Endothelial cell of hepatic sinusoid (primary cell): ENCODE data around the gene MRTFB.
"Not testable (repeated sequence)": the region's sequence is repeated elsewhere in the genome, so short reads cannot be mapped to it uniquely, and the experiment has no call there.

Source experiments
- in situ Hi-C: cut with HindIII; loops from 2 replicates; pipeline ENCODE4 v1.10.0; 2017; ENCODE audit warnings: low sequenced_read_pairs

The MRTFB gene

DNA sequence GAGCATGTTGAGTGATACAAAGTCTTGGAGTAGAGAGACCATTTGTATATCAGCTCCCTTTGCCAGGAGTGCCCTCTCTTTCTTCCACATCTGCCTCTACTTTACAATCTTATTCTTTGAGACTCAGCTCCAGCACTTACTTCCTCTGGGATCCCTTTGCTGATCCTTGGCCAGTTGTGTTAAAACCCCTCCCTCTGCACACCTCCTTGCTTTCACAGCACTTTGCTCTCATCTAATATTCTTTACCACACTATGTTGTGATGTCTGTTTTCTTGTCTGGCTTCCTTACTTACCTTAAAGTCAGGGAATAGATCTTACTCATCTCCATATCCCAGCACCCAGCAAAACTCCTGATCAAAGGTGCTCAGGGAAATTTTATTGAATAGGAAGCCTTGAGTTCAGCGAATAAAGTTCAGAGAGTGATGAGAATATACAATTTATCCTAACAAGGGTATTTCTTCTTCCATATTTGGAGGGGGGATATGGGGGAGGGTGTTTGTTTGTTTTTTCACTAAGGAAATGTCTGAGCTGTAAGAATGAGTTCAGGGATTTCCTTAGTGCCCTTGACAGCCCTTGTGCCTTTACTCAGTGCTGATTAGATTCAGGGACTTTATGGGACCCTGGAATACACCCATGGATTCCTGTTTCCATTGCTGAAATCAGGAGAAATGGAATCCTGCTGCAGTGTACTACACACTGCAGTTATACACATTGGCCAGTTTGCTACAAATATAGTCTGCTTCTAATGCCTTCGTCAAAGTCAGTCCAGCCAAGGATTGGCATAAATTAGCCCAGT lies 32.0 kb downstream of the MRTFB start:
- in situ Hi-C loops = no loop called here

DNA sequence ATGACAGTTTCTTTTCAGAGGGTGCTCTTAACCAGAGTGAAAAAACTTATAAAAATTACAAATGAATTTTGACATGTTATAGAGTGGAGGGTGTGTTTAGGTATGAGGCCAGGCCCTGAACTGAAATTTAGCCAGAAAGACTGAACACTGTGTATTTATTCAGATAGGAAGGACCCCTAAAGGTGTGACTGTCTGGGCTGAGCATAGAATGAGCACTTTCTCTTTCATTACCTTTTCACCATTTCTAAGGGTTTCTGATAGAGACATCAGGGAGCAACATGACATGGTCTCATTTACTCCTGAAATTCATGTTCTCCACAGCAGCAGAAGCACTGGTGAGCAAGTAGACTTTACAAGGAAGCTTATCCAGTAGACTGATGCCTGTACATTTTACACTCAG lies 32.9 kb downstream of the MRTFB start:
- in situ Hi-C loops = no loop called here

GRCh38 chr16:14105760-14106375 lies 34.7 kb downstream of the MRTFB start:
- in situ Hi-C loops = no loop called here

DNA sequence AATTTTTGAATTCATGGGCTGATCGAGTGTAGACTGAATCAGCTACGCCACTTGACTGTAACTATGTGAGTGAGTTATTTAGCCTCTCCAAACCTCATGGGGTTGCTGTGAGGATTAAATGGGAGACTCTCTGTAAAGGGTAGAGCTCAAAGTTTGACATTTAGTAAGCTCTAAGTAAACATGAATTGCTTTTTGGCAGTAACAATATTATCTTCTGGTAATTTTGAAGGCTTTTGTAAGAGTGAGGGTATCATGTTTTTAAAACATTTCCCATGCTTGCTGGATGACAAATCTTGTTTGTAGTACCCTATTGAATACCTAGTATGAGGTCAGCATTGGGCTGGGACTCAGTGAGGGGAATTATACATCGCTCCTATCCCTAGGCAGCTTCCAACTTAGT lies 35.3 kb downstream of the MRTFB start:
- in situ Hi-C loops = no loop called here

DNA sequence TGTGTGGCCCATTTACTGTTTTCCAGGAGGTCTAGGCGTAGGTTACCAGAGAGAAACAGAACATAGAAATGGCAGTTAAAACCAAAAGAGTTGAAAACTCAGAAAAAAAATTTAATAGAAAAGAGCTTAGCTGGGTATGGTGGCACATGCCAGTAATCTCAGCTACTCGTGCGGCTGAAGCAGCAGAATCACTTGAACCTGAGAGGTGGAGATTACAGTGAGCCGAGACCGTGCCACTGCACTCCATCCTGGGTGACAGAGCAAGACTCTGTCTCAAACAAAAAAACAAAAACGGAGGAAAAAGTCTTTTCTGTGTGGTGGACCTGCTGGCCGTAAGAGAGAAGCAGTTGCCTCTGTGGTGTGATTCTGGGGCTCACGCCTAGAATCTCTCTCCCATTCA lies 35.8 kb downstream of the MRTFB start:
- in situ Hi-C loops = no loop called here

GRCh38 chr16:14109077-14109775 lies 38.1 kb downstream of the MRTFB start:
- in situ Hi-C loops = no loop called here

- in situ Hi-C loops = loop anchor here (5.0 kb wide), 3 partner anchors 48 to 102 kb away; no protein-coding TSS in a partner anchor
Observed at GRCh38 chr16:14109782-14110727, 38.9 kb downstream of the MRTFB start.

GRCh38 chr16:14110728-14111251 lies 39.7 kb downstream of the MRTFB start:
- in situ Hi-C loops = loop anchor here (5.0 kb wide), 3 partner anchors 48 to 102 kb away; no protein-coding TSS in a partner anchor

- in situ Hi-C loops = loop anchor here (5.0 kb wide), 3 partner anchors 50 to 100 kb away; no protein-coding TSS in a partner anchor
Observed at GRCh38 chr16:14111713-14112538, 40.8 kb downstream of the MRTFB start.

GRCh38 chr16:14112539-14112856 lies 41.4 kb downstream of the MRTFB start:
- in situ Hi-C loops = loop anchor here (5.0 kb wide), 3 partner anchors 50 to 100 kb away; no protein-coding TSS in a partner anchor

GRCh38 chr16:14113344-14113743 lies 42.2 kb downstream of the MRTFB start:
- in situ Hi-C loops = loop anchor here (5.0 kb wide), 3 partner anchors 49 to 99 kb away; no protein-coding TSS in a partner anchor

DNA sequence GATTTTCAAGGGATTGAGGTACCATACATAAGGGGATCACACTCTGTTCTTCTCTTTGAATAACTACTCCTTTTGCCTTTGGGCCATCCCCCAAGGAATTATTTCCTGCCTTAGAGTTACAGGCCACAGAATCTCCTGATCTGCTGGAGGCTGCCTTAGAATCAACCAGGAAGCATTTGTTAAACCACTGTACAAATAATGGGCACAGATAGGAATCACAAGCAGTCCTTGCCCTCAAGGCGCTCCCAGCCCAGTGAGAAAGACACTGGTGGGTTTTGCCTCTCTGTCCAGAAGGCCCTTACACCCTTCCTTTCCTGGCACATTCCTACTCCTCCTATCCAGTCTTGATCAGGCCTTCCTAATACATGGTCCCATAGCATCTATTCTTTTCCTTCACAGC lies 45.9 kb downstream of the MRTFB start:
- in situ Hi-C loops = no loop called here

DNA sequence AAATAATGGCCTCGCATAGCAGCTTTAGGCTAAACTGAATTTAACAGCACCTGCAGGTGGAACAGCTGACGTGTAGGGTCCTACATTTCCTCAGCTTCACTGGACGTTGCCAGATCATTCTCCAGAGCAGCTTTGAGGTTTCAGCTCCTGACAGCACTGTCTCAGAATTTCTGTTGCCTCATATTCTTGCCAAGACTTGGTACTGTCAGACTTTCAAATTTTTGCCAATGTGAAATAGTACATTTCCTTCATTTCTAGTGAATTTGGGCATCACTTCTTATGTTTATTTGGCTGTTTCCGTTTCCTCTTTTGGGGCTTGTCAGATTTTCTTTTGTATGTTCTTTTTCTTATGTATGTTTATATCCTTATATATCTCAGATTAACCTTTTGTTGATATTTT lies 48.7 kb downstream of the MRTFB start:
- in situ Hi-C loops = no loop called here

GRCh38 chr16:14120335-14120734 lies 49.2 kb downstream of the MRTFB start:
- in situ Hi-C loops = no loop called here

GRCh38 chr16:14121142-14121541 lies 50.0 kb downstream of the MRTFB start:
- in situ Hi-C loops = no loop called here

DNA sequence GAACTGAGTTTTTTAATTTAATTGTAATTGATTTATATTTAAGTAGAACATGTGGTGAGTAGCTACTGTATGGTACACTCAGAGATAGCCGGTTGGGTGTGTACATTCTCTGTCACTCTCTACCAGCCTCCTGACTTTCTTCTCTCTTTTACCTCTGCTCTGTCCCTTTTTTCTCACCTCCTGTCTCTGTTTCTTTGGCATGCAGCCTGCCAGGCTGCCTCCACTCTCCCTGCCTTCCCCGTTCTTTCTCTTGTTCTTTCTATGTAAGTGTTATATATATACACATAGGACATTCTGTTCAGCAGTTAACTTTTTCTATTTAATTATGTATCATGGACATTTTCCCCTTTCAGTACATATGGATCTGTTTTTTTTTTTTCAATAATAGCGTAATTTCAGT lies 50.8 kb downstream of the MRTFB start:
- in situ Hi-C loops = no loop called here

DNA sequence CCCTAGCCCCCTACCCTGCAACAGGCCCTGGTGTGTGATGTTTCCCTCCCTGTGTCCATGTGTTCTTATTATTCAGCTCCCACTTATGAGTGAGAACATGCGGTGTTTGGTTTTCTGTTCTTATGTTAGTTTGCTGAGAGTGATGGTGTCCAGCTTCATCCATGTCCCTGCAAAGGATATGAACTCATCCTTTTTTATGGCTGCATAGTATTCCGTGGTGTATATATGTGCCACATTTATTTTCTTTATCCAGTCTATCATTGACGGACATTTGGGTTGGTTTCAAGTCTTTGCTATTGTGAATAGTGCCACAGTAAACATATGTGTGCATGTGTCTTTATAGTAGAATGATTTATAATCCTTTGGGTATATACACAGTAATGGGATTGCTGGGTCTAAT lies 51.3 kb downstream of the MRTFB start:
- in situ Hi-C loops = not testable (repeated sequence)

GRCh38 chr16:14125000-14125681 lies 54.0 kb downstream of the MRTFB start:
- in situ Hi-C loops = no loop called here

DNA sequence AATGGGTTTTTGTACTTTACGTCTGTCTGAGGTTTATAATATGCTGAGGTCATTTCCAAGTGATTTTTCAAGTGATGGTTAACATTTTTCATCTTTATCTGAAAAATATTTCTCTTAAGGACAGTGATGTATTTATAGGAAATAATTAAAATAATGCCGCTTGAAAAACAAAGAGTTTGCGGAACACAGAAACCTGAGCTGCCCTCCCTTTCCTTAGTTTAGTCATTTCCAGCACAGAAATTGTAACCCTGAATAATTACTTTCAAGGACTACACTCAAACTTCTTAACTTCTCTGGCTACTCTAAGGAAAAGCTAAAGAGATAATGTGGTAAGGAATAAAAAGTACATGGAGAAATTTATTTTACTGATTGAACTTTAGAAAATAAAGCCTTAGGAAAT lies 54.6 kb downstream of the MRTFB start:
- in situ Hi-C loops = no loop called here
